Measurements from ENCODE around the gene PRORP.

GRCh38 chr14:35133542-35134328 lies 11.4 kb downstream of the PRORP start:
- TF ChIP-seq, protein P1, sequence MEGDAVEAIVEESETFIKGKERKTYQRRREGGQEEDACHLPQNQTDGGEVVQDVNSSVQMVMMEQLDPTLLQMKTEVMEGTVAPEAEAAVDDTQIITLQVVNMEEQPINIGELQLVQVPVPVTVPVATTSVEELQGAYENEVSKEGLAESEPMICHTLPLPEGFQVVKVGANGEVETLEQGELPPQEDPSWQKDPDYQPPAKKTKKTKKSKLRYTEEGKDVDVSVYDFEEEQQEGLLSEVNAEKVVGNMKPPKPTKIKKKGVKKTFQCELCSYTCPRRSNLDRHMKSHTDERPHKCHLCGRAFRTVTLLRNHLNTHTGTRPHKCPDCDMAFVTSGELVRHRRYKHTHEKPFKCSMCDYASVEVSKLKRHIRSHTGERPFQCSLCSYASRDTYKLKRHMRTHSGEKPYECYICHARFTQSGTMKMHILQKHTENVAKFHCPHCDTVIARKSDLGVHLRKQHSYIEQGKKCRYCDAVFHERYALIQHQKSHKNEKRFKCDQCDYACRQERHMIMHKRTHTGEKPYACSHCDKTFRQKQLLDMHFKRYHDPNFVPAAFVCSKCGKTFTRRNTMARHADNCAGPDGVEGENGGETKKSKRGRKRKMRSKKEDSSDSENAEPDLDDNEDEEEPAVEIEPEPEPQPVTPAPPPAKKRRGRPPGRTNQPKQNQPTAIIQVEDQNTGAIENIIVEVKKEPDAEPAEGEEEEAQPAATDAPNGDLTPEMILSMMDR (conservative IDR thresholded peaks at IDR 0.05; ENCODE audit: low read depth in 2 of 2) = peak in 1 of 2 experiments; percentile 31; a peak in 2 of 4 replicates
- no peak for TF ChIP-seq REST (IDR thresholded peaks at IDR 0.05; ENCODE audit: unreplicated experiment)
- no peak for TF ChIP-seq POLR2AphosphoS5 (IDR thresholded peaks at IDR 0.05; ENCODE audit: low read depth)
- TF ChIP-seq EZH2 (IDR thresholded peaks at IDR 0.05; ENCODE audit: low read depth, unreplicated experiment) = no peak
